GM20431 (cell line): ENCODE measurements around the gene BBS2.

Experiments used
- in situ Hi-C: fragments of 300-500 bp; cut with MseI, MboI; formaldehyde crosslinking; loops from one replicate; pipeline ENCODE4 v1.15.0; 2020; ENCODE audit warnings: low sequenced_read_pairs; ENCODE audit not compliant: unreplicated experiment

BBS2 gene

DNA sequence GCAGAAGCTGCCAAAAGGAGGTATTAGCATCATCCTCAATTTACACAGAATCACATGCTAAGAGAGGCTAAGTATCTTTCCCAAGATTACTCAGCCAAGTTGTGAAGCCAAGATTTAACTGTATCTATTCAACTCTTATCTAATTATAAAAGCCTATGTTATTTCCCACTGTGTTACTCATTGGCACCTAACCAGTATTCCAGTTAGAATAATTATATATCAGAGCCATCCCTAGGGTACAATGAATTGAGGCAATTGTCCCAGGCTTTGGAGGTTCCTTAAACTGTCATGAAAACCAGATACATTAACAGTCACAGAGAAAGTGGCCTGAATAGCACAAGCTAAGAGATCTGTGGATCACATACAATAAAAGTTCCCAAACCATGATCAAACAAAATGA, 83.6 kb downstream of the BBS2 start:
- in situ Hi-C loops: no loop called here
